ENCODE data around the gene HSPG2. TPM values are rescaled to one million over a fixed set of nuclear protein-coding genes. Genes with fewer than 3 reads are reported as not detected.

HSPG2 gene
- total and polyA plus RNA-seq, 9 of the 15 experiments (the other 6 are each of a cell fraction or from before 2014, with no cell fraction given): 0.14 to 160 (median 15.7) TPM

DNA sequence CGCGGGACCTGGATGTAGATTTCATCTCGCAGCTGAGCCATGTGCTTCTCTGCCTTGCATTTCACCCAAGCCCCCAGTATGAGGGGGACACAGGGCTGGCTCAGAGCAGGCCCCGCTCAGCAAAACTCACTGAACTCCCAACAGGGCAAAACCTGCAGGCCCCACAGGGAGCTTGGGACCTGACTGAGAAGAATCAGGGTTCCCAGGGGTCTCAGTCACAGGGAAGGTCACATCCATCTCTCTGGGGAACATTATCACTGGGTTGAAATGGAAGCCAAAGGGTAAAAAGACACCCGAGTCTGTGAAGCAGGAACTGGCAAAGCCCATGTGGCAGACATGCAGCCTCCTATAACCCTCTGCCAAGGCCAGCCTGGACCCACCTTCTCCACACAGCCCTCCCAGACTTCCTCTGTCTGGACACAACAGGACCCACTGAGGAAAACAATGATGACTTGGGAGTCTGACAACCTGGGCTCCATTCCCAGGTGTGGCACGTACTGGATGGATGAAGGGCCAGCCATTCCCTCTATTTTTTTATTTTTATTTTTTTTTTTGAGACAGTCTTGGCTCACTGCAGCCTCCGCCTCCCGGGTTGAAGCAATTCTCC, 11.7 kb downstream of the HSPG2 start (continued):
- TF ChIP-seq RREB1 (CRISPR knock-in tag; IDR thresholded peaks at IDR 0.05) (no peak), CREB3L1 (IDR thresholded peaks at IDR 0.05; ENCODE audit: borderline replicate concordance, low read depth) (no peak), NKRF (IDR thresholded peaks at IDR 0.05; ENCODE audit: borderline replicate concordance) (no peak), MBD1 (CRISPR knock-in tag; IDR thresholded peaks at IDR 0.05) (no peak), PHTF2 (CRISPR knock-in tag; IDR thresholded peaks at IDR 0.05) (no peak), EP300 (IDR thresholded peaks at IDR 0.05; ENCODE audit: low read length) (no peak), RBM14 (IDR thresholded peaks at IDR 0.05; ENCODE audit: borderline replicate concordance, insufficient read depth, low read depth, low read length) (no peak), KDM5B (IDR thresholded peaks at IDR 0.05; ENCODE audit: insufficient replicate concordance, low read depth, low read length) (no peak), TGIF2 (CRISPR knock-in tag; IDR thresholded peaks at IDR 0.05) (no peak), TFAP4 (CRISPR knock-in tag; IDR thresholded peaks at IDR 0.05; ENCODE audit: borderline replicate concordance) (0 out of 2 replicates have a peak, but pooled peaks have one; percentile 5)
- TF ChIP-seq, protein P1, sequence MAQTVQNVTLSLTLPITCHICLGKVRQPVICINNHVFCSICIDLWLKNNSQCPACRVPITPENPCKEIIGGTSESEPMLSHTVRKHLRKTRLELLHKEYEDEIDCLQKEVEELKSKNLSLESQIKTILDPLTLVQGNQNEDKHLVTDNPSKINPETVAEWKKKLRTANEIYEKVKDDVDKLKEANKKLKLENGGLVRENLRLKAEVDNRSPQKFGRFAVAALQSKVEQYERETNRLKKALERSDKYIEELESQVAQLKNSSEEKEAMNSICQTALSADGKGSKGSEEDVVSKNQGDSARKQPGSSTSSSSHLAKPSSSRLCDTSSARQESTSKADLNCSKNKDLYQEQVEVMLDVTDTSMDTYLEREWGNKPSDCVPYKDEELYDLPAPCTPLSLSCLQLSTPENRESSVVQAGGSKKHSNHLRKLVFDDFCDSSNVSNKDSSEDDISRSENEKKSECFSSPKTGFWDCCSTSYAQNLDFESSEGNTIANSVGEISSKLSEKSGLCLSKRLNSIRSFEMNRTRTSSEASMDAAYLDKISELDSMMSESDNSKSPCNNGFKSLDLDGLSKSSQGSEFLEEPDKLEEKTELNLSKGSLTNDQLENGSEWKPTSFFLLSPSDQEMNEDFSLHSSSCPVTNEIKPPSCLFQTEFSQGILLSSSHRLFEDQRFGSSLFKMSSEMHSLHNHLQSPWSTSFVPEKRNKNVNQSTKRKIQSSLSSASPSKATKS (CRISPR knock-in tag; IDR thresholded peaks at IDR 0.05): no peak
